ENCODE measurements around the gene ARL4C.

DNA sequence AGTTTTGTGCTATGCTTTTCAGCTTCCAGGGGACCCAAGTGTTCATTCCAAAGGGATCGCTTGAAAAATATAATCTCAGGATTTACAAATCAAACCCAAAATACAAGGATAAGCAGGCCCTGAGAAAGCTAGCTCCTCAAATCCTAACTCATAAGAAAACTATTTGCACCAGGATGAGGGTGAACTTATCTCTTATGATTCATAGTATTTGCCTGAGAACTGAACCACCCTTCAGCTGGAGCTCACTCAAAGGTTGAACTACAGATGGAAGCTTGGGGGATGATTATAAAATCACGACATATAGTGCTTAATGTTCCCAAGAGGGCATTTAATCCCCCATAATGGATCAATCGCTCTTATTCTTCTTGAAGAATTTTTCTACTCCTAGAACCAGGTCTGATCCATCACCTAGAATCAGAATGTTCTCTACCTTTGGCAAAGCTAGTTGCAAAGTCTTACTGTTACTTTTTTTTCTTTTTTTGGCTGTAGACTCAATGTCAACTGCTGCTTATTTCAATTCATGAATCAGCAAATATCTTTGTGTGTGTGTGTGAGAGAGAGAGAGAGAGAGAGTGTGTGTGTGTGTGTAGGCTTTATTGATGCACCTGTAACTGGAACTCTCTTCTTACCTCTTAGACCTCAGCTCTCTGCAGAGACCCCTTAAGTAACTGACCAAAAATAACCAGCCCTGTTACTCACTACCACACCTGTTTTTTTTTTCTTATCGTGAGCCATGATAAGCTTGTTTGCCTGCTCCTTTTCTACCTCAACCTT, 44.8 kb downstream of the ARL4C start:
- TF ChIP-seq JUND (IDR thresholded peaks at IDR 0.05; ENCODE audit: low read length) (no peak), EGR1 (IDR thresholded peaks at IDR 0.05; ENCODE audit: borderline replicate concordance, low read depth, low read length) (no peak), EP300 (IDR thresholded peaks at IDR 0.05; ENCODE audit: borderline replicate concordance in 1 of 2, low read depth in 2 of 2, low read length in 2 of 2) (no peak), FOSL1 (IDR thresholded peaks at IDR 0.05; ENCODE audit: insufficient read depth, low read depth, low read length) (no peak), POLR2A (IDR thresholded peaks at IDR 0.05; ENCODE audit: control extremely low read depth in 1 of 2, low read depth in 2 of 2, low read length in 2 of 2) (no peak), EZH2 (IDR thresholded peaks at IDR 0.05; ENCODE audit: low read depth, low read length, severe bottlenecking) (no peak), POLR2AphosphoS5 (IDR thresholded peaks at IDR 0.05; ENCODE audit: low read depth, low read length) (no peak), CREB1 (IDR thresholded peaks at IDR 0.05) (no peak), SIRT6 (IDR thresholded peaks at IDR 0.05; ENCODE audit: low read length) (no peak), SP1 (IDR thresholded peaks at IDR 0.05; ENCODE audit: low read depth, low read length) (no peak), HDAC2 (IDR thresholded peaks at IDR 0.05; ENCODE audit: borderline replicate concordance in 1 of 2, low read depth in 2 of 2, low read length in 2 of 2) (no peak), MAFK (IDR thresholded peaks at IDR 0.05; ENCODE audit: low read depth, low read length) (no peak)
- TF ChIP-seq, protein P1, sequence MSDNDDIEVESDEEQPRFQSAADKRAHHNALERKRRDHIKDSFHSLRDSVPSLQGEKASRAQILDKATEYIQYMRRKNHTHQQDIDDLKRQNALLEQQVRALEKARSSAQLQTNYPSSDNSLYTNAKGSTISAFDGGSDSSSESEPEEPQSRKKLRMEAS (IDR thresholded peaks at IDR 0.05), result no peak
- TF ChIP-seq, protein P2, sequence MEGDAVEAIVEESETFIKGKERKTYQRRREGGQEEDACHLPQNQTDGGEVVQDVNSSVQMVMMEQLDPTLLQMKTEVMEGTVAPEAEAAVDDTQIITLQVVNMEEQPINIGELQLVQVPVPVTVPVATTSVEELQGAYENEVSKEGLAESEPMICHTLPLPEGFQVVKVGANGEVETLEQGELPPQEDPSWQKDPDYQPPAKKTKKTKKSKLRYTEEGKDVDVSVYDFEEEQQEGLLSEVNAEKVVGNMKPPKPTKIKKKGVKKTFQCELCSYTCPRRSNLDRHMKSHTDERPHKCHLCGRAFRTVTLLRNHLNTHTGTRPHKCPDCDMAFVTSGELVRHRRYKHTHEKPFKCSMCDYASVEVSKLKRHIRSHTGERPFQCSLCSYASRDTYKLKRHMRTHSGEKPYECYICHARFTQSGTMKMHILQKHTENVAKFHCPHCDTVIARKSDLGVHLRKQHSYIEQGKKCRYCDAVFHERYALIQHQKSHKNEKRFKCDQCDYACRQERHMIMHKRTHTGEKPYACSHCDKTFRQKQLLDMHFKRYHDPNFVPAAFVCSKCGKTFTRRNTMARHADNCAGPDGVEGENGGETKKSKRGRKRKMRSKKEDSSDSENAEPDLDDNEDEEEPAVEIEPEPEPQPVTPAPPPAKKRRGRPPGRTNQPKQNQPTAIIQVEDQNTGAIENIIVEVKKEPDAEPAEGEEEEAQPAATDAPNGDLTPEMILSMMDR (IDR thresholded peaks at IDR 0.05; ENCODE audit: control extremely low read depth in 1 of 3, insufficient read depth in 1 of 3, low read depth in 1 of 3, low read length in 3 of 3), result no peak
